Measurements from ENCODE around the gene TTLL13. TPM values are rescaled to one million over a fixed set of nuclear protein-coding genes. Genes with fewer than 3 reads are reported as not detected.
"Not testable (repeated sequence)": the region's sequence is repeated elsewhere in the genome, so short reads cannot be mapped to it uniquely, and the experiment has no call there.

The TTLL13 gene
- total RNA-seq, 1 donor from 2014 or later: 1.3 TPM

- not testable (repeated sequence) for DNase-seq (ENCODE audit: low spot score)
- peaks cover 48% of the 10 kb centered on the region for H3K4me1 Mint-ChIP-seq (ENCODE audit: low read depth)
Observed at GRCh38 chr15:90305355-90305754, 56.0 kb downstream of the TTLL13 start.

GRCh38 chr15:90305932-90306331 is 56.6 kb downstream of the TTLL13 start:
- peak overlapping the region; percentile 84 for H3K27ac Mint-ChIP-seq
- H3K36me3 Mint-ChIP-seq (ENCODE audit: low read depth): no peaks in the 10 kb centered on the region
- DNase-seq (ENCODE audit: low spot score): no peak
- H3K4me3 Mint-ChIP-seq (ENCODE audit: low read depth): peak overlapping the region; percentile 55
- H3K27me3 Mint-ChIP-seq (ENCODE audit: low read depth): no peaks in the 10 kb centered on the region
- peaks cover 46% of the 10 kb centered on the region for H3K4me1 Mint-ChIP-seq (ENCODE audit: low read depth)
- no peaks in the 10 kb centered on the region for H3K9me3 Mint-ChIP-seq
- intact Hi-C loops (cut with micrococcal nuclease): loop anchor here (5.0 kb wide), 1 partner anchor 101 kb away; no protein-coding TSS in a partner anchor

More at GRCh38 chr15:90305355-90305754, 56.0 kb downstream of the TTLL13 start:
- intact Hi-C loops (cut with micrococcal nuclease): loop anchor here (5.0 kb wide), 1 partner anchor 102 kb away; no protein-coding TSS in a partner anchor
- H3K36me3 Mint-ChIP-seq (ENCODE audit: low read depth); H3K27me3 Mint-ChIP-seq (ENCODE audit: low read depth); H3K27ac Mint-ChIP-seq; H3K9me3 Mint-ChIP-seq; H3K4me3 Mint-ChIP-seq (ENCODE audit: low read depth): not testable (repeated sequence)

GRCh38 chr15:90306560-90306959 is 57.2 kb downstream of the TTLL13 start:
- H3K36me3 Mint-ChIP-seq (ENCODE audit: low read depth): no peaks in the 10 kb centered on the region
- peak; percentile 25 for DNase-seq (ENCODE audit: low spot score)
- peak overlapping the region; percentile 84 for H3K27ac Mint-ChIP-seq
- no peaks in the 10 kb centered on the region for H3K9me3 Mint-ChIP-seq
- intact Hi-C loops (cut with micrococcal nuclease): loop anchor here (5.0 kb wide), 1 partner anchor 101 kb away; no protein-coding TSS in a partner anchor
- peak overlapping the region; percentile 55 for H3K4me3 Mint-ChIP-seq (ENCODE audit: low read depth)
- no peaks in the 10 kb centered on the region for H3K27me3 Mint-ChIP-seq (ENCODE audit: low read depth)
- peaks cover 41% of the 10 kb centered on the region for H3K4me1 Mint-ChIP-seq (ENCODE audit: low read depth)

- intact Hi-C loops (cut with micrococcal nuclease): loop anchor here (5.0 kb wide), 1 partner anchor 100 kb away; no protein-coding TSS in a partner anchor
Observed at GRCh38 chr15:90307661-90308060, 58.3 kb downstream of the TTLL13 start.

GRCh38 chr15:90309020-90309419 is 59.7 kb downstream of the TTLL13 start:
- intact Hi-C loops (cut with micrococcal nuclease): loop anchor here (5.0 kb wide), 1 partner anchor 98 kb away; no protein-coding TSS in a partner anchor
- H3K4me3 Mint-ChIP-seq (ENCODE audit: low read depth): no peak overlapping the region
- no peaks in the 10 kb centered on the region for H3K9me3 Mint-ChIP-seq
- H3K27me3 Mint-ChIP-seq (ENCODE audit: low read depth): peaks cover 10% of the 10 kb centered on the region
- H3K4me1 Mint-ChIP-seq (ENCODE audit: low read depth): peaks cover 35% of the 10 kb centered on the region
- no peaks in the 10 kb centered on the region for H3K36me3 Mint-ChIP-seq (ENCODE audit: low read depth)
- DNase-seq (ENCODE audit: low spot score): no peak
- H3K27ac Mint-ChIP-seq: no peak overlapping the region

More at GRCh38 chr15:90307661-90308060, 58.3 kb downstream of the TTLL13 start:
- no peaks in the 10 kb centered on the region for H3K9me3 Mint-ChIP-seq
- H3K27ac Mint-ChIP-seq: peak overlapping the region; percentile 43
- H3K27me3 Mint-ChIP-seq (ENCODE audit: low read depth): peaks cover 5% of the 10 kb centered on the region
- no peak for DNase-seq (ENCODE audit: low spot score)
- H3K36me3 Mint-ChIP-seq (ENCODE audit: low read depth): no peaks in the 10 kb centered on the region
- H3K4me1 Mint-ChIP-seq (ENCODE audit: low read depth): peaks cover 40% of the 10 kb centered on the region
- no peak overlapping the region for H3K4me3 Mint-ChIP-seq (ENCODE audit: low read depth)

Other genes with a start within 250 kb of the TTLL13 start
- gene ZNF710, start 248.2 kb upstream of the TTLL13 start, total RNA-seq: 31.4 and 34.2 TPM in 2 replicates
- 139 and 141 TPM in 2 replicates for gene IDH2, start 147.1 kb upstream of the TTLL13 start, total RNA-seq
- gene SEMA4B, start 48.2 kb upstream of the TTLL13 start, total RNA-seq: 28.3 and 30.2 TPM in 2 replicates
- 159 and 162 TPM in 2 replicates for gene CIB1, start 15.6 kb upstream of the TTLL13 start, total RNA-seq
- gene GDPGP1, start 15.3 kb upstream of the TTLL13 start, total RNA-seq: 11.4 and 12.0 TPM in 2 replicates
- gene NGRN, start 16.1 kb downstream of the TTLL13 start, total RNA-seq: 37.1 and 40.3 TPM in 2 replicates
- gene ZNF774, start 102.7 kb downstream of the TTLL13 start, total RNA-seq: 2.7 and 3.6 TPM in 2 replicates
- 186 and 196 TPM in 2 replicates for gene IQGAP1, start 138.7 kb downstream of the TTLL13 start, total RNA-seq